ENCODE results near the gene ASF1A. TPM values are rescaled to one million over a fixed set of nuclear protein-coding genes. Genes with fewer than 3 reads are reported as not detected.

The ASF1A gene
- total RNA-seq, 2 donors from 2014 or later: 6.3 to 7.8 TPM

DNA sequence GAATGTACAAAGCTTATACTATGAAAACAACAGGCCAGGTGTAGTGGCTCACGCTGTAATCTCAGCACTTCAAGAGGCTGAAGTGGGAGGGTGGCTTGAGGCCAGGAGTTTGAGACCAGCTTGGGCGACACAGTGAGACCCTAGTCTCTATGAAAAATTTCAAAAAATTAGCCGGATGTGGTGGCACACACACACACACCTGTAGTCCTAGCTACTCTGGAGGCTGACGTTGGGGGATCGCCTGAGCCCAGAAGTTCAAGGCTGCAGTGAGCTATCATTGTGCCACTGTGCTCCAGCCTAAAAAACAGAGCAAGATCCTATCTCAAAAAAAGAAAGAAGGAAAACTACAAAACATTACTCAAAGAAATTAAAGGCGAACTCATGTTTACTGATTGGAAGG, 7.3 kb upstream of the ASF1A start:
- DNase-seq: no peak
- H3K27me3 ChIP-seq: no peaks in the 10 kb centered on the region
- ATAC-seq: no peak
- no peaks in the 10 kb centered on the region for H3K36me3 ChIP-seq (replicated peaks in 1 of 2; ENCODE audit: insufficient read depth in 1 of 2, low read depth in 2 of 2)
- H3K4me1 ChIP-seq: peaks cover 10% of the 10 kb centered on the region
- H3K4me3 ChIP-seq: no peak overlapping the region
- H3K27ac ChIP-seq: no peak overlapping the region
- intact Hi-C loops (cut with DNase I): no loop called here
- TF ChIP-seq POLR2A (IDR thresholded peaks at IDR 0.05) (no peak), CTCF (IDR thresholded peaks at IDR 0.05) (no peak)
- 79 to 84% methylated on average over 6 of the region's 6 CpGs for WGBS, 2 donors
- no peaks in the 10 kb centered on the region for H3K9me3 ChIP-seq

GRCh38 chr6:118889163-118889562, 4.8 kb upstream of the ASF1A start:
- H3K27me3 ChIP-seq: no peaks in the 10 kb centered on the region
- no peak overlapping the region for H3K4me3 ChIP-seq
- no peak for DNase-seq
- H3K36me3 ChIP-seq (replicated peaks in 1 of 2; ENCODE audit: insufficient read depth in 1 of 2, low read depth in 2 of 2): no peaks in the 10 kb centered on the region
- intact Hi-C loops (cut with DNase I): no loop called here
- WGBS, 2 donors: 84 to 86% methylated on average over 4 of the region's 4 CpGs
- H3K9me3 ChIP-seq: no peaks in the 10 kb centered on the region
- TF ChIP-seq POLR2A (IDR thresholded peaks at IDR 0.05) (no peak), CTCF (IDR thresholded peaks at IDR 0.05) (no peak)
- H3K27ac ChIP-seq: no peak overlapping the region
- peaks cover 23% of the 10 kb centered on the region for H3K4me1 ChIP-seq
- no peak for ATAC-seq

DNA sequence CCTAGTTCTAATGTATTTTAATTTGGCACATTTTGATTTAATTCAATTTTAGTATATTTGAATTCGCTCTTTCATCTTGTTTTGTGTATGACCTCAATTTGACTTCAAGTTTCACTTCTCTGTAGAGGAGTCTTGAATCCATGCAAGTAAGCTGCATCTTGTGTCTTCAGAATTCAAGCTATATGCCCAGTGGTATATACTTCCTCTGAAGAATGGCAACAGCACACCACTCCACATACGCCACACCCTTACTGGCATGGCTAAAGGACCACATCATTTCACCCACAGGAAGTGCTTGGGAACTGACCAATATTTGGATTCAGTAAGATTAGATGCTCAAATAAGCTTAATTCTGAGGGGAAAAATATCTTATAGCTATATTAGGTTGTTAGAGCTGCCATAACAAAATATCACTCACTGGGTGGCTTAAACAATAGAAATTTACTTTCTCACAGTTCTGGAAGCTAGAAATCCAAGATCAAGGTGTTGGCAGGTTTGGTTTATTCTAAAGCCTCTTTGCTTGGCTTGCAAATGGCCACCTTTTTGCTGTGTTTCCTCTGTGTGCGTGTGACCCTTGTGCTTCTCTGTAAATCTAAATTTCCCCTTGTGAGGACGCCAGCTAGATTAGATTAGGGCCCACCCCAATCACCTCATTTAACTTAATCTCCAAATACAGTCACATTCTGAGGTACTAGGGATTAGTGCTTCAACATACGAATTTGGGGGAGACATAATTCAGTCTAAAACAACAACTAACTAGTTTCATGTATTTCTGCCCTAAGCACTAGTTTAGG, 2.8 kb upstream of the ASF1A start:
- H3K4me3 ChIP-seq: no peak overlapping the region
- no peaks in the 10 kb centered on the region for H3K27me3 ChIP-seq
- no peak overlapping the region for H3K27ac ChIP-seq
- peaks cover 19% of the 10 kb centered on the region for H3K4me1 ChIP-seq
- H3K36me3 ChIP-seq (replicated peaks in 1 of 2; ENCODE audit: insufficient read depth in 1 of 2, low read depth in 2 of 2): no peaks in the 10 kb centered on the region
- TF ChIP-seq CTCF (IDR thresholded peaks at IDR 0.05) (no peak), POLR2A (IDR thresholded peaks at IDR 0.05) (no peak)
- intact Hi-C loops (cut with DNase I): no loop called here
- DNase-seq (no peak), ATAC-seq (no peak)
- 85 to 87% methylated on average over 5 of the region's 5 CpGs for WGBS, 2 donors
- no peaks in the 10 kb centered on the region for H3K9me3 ChIP-seq

DNA sequence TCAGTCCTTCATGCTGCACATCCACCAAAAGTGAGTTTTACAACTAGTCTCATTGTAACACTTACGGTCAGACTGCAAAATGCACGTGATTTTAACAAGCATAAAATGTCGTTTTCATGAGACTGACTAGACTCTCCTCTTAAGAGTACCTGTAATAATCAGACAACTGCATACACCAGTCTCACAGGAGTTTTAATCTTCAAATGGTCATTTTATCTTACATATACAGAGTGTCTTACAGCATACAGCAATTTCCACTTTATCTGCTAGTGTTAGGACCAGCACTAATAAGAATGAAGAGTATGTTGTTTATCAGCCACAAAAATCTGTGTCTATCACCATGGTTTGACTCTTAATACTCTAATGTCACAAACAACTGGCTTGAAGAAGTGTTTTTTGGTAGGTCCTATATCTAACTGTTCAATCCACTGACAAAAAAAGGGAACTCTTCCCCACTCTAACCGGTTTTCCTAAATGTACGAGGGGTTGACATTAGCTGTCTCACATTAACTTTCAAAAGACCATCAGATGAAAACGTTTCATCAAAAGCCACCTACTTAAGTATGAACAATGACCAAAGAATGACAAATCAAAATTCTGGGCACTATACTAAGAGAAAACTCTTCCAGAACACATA, 1.5 kb upstream of the ASF1A start:
- peaks cover 21% of the 10 kb centered on the region for H3K4me1 ChIP-seq
- intact Hi-C loops (cut with DNase I): no loop called here
- no peak for TF ChIP-seq CTCF (IDR thresholded peaks at IDR 0.05)
- no peak for TF ChIP-seq POLR2A (IDR thresholded peaks at IDR 0.05)
- H3K27ac ChIP-seq: peak overlapping the region; percentile 6 to 97 (median 88)
- H3K36me3 ChIP-seq (replicated peaks in 1 of 2; ENCODE audit: insufficient read depth in 1 of 2, low read depth in 2 of 2): no peaks in the 10 kb centered on the region
- ATAC-seq (no peak), DNase-seq (no peak)
- no peak overlapping the region for H3K4me3 ChIP-seq
- no peaks in the 10 kb centered on the region for H3K27me3 ChIP-seq
- 25 to 26% methylated on average over 6 of the region's 6 CpGs for WGBS, 2 donors
- H3K9me3 ChIP-seq: no peaks in the 10 kb centered on the region

All from body of pancreas (tissue), 4 donors.